Lower leg skin (tissue), 3 donors: ENCODE results near the gene PLD3.

Source experiments
- CTCF ChIP-seq, 3 donors: fragments of 450-650 bp; IDR thresholded peaks; one replicate each; pipeline ENCODE4 v1.5.1; 2016; ENCODE audit warnings: antibody characterized with exemption in 3 of 3, mild to moderate bottlenecking in 3 of 3, moderate library complexity in 2 of 3
- POLR2A ChIP-seq, 2 donors: fragments of 450-650 bp; IDR thresholded peaks; one replicate each; pipeline ENCODE4 v1.6.1; 2016 to 2017; ENCODE audit warnings: antibody characterized with exemption in 2 of 2, mild to moderate bottlenecking in 1 of 2, moderate library complexity in 1 of 2

GRCh38 chr19:40379446-40380198 is 31.1 kb downstream of the PLD3 start:
- TF ChIP-seq POLR2A (IDR thresholded peaks at IDR 0.05) (no peak), CTCF (IDR thresholded peaks at IDR 0.05) (no peak)
